Embryonic facial prominence (tissue), 1 donor: ENCODE results near the gene FAM43B.
"Not testable (repeated sequence)": the region's sequence is repeated elsewhere in the genome, so short reads cannot be mapped to it uniquely, and the experiment has no call there.

ENCODE experiments used
- DNase-seq: peaks from one replicate; pipeline ENCODE4 v3.0.0-alpha.2; 2016; ENCODE audit errors: extremely low spot score

FAM43B gene, protein sequence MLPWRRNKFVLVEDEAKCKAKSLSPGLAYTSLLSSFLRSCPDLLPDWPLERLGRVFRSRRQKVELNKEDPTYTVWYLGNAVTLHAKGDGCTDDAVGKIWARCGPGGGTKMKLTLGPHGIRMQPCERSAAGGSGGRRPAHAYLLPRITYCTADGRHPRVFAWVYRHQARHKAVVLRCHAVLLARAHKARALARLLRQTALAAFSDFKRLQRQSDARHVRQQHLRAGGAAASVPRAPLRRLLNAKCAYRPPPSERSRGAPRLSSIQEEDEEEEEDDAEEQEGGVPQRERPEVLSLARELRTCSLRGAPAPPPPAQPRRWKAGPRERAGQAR

DNA sequence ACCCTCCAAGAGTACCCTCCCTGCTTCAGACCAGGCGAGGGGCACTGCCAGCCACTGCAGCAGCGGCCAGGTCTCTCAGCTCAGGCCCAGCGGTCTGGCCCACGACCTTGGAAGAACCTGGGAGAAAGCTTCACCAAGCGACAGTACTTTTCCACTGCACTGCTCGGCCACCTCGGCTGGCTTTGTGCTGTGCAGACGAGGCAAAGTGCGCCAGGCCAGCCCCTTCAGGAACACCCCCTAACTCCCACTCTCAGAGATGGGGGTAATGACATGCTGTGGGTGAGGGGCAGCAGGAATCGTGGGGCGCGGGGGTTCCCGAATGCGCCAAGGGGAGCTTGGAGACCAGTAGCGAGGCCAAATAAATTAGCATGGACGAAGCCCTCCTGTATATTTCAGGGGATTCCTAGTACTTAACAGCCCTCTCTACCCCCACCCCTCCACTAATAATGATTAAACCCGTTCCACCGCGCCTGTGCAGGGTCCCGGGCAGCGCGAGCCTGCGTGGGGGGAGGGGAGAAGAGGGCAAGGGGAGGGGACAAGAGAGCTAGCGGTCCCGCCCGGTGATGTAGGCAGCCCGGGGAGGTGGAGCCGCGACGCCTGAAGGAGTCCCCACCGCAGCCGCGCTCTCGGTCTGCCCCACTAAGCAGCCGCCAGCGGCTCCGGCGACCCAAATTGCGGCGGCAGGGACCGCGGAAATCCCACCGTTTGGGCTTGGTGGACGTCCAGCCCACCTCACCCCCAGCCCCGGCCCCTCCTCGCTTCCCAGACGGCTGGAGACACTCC, at the start of gene FAM43B:
FAM43B (plus strand) TSS at position 629 of the 783 bp plus-strand sequence. CDS start 401 bp downstream, outside the sequence.
- peak; percentile 14 for DNase-seq

DNA sequence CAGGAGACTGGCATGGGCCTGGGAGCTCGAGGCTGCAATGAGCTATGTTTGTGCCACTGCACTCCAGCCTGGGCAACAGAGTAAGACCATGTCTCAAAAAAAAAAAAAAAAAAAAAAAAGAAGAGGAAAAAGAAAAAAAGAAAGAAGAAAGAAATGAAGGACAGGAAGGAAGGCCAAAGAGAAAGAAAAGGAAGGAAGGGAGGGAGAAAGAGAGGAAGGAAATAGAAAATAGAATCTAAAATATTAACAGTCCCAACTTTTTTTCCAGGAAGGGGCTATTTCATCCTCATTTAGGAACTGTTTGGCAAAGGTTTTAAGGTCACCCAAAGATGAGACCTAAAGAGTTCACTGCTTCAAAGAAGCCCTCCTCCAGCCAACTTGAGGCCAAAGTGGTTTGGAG, 46.9 kb upstream of the FAM43B start:
- no peak for DNase-seq

DNA sequence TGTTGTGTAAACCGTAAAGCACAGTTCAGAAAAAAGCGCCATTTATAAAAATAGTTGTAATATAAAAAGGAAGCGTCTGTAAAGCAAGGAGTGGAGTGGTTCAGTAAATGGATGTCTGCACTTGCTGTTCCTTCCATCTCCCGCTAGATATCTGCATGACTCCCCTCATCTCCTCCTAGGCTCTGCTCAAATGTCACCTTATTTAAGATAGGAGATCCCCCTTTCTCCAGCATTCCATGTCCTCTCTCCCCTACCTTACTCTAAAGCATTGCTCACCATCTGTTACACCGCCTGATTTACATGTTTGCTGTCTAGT, 45.2 kb upstream of the FAM43B start:
- DNase-seq, result no peak

GRCh38 chr1:20507564-20508410, 44.6 kb upstream of the FAM43B start, which contains the start of gene MUL1:
TSS of gene MUL1 (minus strand) at chr1:20508151. CDS start at chr1:20508024, 127 bp downstream.
- DNase-seq, result peak; percentile 90

DNA sequence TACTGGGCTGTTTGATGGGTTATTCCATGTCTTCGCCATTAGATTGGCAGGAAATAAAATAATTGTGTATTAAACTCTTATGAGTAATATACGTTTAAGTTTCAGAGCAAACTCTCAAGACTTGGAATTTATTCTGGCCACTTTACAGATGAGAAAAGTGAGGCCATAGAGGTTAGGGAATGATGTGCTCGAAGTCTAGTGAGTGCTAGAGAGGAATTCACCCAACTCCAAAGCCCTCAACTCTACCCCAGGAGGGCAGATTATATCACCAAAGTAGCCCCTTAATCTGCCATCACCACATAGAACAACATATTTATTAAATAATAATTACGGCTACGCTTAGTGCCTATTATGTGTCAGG, 44.0 kb upstream of the FAM43B start:
- no peak for DNase-seq

- no peak for DNase-seq
These were observed 40.6 kb upstream of the FAM43B start for GRCh38 chr1:20511518-20512428.

DNA sequence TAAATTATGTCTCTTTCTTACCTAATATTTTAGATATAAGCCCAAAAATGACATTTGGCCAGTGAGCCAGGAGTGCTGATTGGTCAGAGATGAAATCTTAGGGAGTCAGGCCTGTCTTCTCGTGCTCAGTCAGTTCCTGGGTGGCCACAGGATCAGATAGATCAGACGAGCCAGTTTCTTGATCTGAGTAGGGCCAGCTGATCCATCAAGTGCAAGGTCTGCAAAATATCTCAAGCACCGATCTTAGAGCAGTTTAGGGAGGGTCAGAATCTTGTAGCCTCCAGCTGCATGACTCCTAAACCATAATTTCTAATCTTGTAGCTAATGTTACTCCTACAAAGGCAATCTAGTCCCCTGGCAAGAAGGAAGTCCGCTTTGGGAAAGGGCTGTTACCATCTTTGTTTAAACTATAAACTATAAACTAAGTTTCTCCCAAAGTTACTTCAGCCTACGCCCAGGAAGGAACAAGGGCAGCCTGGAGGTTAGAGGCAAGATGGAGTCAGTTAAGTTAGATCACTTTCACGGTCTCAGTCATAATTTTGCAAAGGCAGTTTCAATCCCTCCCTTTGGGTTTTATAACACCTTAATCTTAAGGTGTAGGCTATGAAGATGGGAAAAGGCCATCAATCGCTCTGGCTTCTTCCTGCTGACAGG, 32.6 kb upstream of the FAM43B start:
- DNase-seq, result not testable (repeated sequence)

DNA sequence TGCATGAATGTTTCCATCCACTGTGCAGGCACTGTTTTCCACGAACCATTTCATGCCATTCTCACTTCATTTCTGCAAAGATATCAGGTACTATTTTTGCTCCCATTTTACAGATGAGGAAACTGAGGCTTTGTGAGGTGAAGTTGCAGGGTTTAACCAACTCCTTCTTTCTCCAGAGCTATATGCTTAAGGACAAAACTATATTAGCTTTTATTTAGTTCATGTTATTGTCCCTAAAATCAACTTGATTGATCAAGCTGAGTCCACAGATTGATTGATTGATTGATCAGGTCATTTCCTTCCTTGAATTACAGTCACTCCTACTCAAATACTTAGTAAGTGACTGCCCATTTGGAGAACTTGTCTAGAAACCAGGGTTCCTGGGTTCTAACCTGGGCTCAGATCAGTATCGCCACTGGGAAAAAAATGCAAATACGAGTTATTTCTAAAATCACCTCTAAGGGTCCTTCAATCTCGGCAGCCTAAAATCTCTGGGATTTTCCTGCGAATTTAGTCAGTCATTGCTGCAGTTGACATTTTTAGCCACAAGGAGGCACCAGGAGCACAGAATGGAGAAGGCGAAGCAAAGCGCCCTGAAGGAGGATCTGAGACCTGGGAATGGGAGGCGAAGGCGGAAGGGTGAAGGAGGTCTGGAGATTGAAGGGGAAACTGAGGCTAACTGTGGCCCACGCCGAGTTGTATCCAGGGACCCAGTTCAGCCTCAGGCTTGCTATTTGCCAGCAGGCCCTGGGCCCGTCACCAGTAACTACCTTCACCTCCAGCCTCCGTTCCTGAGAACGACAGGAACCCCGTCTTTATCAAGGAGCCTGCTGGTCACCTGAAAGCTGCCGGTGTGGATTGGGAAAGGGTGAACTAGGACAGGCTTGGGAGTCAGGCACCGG, 30.2 kb upstream of the FAM43B start:
- DNase-seq, result peak; percentile 24

DNA sequence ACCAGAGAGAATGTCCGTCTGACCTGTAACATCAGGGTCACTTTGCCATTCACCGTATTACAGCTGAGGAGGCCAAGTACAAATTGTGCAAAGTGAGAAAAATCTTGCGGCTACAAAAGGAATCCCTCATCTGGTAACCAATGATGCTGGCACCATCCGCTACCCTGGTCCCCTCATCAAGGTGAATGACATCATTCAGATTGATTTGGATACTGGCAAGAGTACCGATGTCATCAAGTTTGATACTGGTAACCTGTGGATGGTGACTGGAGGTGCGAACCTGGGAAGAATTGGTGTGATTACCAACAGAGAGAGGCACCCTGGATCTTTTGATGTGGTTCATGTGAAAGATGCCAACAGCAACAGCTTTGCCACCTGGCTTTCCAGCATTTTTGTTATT, 26.1 kb upstream of the FAM43B start:
- no peak for DNase-seq

- no peak for DNase-seq
These were observed 24.2 kb upstream of the FAM43B start for GRCh38 chr1:20528221-20528620.

DNA sequence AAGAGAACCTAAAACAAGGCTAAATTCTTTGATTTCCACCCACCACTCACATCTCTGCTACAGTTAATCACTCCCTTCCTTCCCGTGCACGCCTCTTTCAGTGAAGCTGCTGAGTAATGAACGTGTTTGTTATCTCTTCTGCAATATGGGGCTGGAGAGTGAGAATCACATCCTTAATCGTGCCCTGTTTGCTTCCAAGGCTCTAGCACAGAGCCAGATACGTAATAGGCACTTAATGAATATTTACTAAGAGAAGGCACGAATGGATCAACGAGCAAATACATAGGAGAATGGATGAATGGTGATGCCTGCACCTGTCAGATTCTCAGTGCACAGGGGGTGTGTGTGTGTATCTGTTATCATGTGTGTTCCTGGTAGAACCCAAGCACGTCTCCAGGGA, 22.1 kb upstream of the FAM43B start:
- no peak for DNase-seq

DNA sequence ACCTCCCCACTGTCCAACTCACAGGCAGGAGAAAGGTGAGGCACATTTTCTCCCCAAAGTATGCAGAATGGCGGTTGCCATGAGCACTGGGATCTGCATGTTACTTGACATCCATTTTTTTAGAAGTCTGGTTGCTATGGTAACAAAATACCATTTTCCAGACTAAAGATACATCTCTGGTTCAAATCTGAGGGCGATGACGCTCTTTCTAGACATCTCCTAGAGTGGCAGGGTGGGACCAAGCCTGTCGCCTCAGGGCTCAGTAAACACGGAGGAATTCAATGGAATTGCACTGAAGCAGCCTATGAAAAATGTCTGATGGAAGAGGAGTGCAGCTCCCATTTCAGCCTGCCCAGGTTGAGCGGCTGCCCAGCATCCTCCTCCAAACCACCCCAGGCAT, 21.5 kb upstream of the FAM43B start:
- no peak for DNase-seq

GRCh38 chr1:20533635-20534034, 18.7 kb upstream of the FAM43B start:
- DNase-seq, result no peak

GRCh38 chr1:20534659-20535417, 17.5 kb upstream of the FAM43B start:
- DNase-seq, result no peak

DNA sequence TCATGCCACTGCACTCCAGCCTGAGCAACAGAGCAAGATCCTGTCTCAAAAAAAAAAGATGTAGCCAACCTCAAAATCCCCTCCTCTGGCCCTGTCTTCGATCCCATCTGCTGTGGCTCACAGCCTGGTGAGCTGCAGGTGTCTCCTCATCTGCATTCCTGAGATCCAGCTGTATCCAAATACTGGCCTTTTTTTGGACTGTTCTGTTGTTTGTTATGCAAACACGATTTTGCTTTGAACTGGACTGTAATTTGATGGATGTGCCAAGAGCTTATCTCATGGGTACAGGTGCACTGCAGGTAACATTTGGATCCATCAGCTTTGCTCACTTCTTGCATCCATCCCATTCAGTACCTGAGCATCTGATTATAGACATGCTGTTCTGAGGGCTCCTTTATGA, 14.1 kb upstream of the FAM43B start:
- no peak for DNase-seq

- no peak for DNase-seq
These were observed 13.4 kb upstream of the FAM43B start for GRCh38 chr1:20538760-20539551.

DNA sequence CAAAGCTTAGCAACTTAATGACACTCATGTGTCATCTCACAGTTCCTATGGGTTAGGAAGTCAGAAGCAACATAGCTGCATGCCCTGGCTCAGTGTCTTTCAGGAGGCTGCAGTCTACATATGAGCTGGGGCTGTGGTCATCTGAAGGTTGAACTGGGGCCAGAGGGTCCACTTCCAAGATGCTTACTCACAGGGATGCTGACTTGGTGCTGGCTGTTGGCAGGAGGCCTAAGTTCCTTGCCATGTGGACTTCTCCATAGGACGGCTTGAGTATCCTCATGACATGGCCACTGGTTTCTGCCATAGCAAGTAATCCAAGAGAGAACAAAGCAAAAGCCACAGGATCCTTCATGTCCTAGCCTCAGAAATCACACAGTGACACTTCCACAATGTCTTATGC, 12.1 kb upstream of the FAM43B start:
- no peak for DNase-seq

GRCh38 chr1:20546637-20547036, 5.7 kb upstream of the FAM43B start:
- DNase-seq, result no peak
